ENCODE data around the gene DNAJC16.

The DNAJC16 gene

GRCh38 chr1:15542388-15543250, 16.0 kb downstream of the DNAJC16 start:
- no peak for DNase-seq

- DNase-seq, result no peak
These were observed 16.6 kb downstream of the DNAJC16 start for GRCh38 chr1:15543251-15543588.

GRCh38 chr1:15543589-15544568, 17.2 kb downstream of the DNAJC16 start:
- no peak for DNase-seq

- no peak for DNase-seq
These were observed 20.0 kb downstream of the DNAJC16 start for GRCh38 chr1:15546641-15547040.

- DNase-seq, result no peak
These were observed 23.9 kb downstream of the DNAJC16 start for GRCh38 chr1:15550573-15550972.

GRCh38 chr1:15557008-15557407, 30.4 kb downstream of the DNAJC16 start:
- DNase-seq, result no peak

GRCh38 chr1:15557594-15557993, 30.9 kb downstream of the DNAJC16 start:
- DNase-seq, result no peak

- no peak for DNase-seq
These were observed 31.9 kb downstream of the DNAJC16 start for GRCh38 chr1:15558516-15558915.

GRCh38 chr1:15559189-15559810, 32.7 kb downstream of the DNAJC16 start:
- no peak for DNase-seq

GRCh38 chr1:15568387-15569073, 41.9 kb downstream of the DNAJC16 start:
- no peak for DNase-seq

- DNase-seq, result no peak
These were observed 44.2 kb downstream of the DNAJC16 start for GRCh38 chr1:15570861-15571260.

- DNase-seq, result no peak
These were observed 44.6 kb downstream of the DNAJC16 start for GRCh38 chr1:15571266-15571665.

- DNase-seq, result no peak
These were observed 46.8 kb downstream of the DNAJC16 start for GRCh38 chr1:15573477-15573876.

GRCh38 chr1:15574741-15575140, 48.1 kb downstream of the DNAJC16 start:
- DNase-seq, result no peak

GRCh38 chr1:15575549-15576150, 49.0 kb downstream of the DNAJC16 start:
- no peak for DNase-seq

- no peak for DNase-seq
These were observed 51.0 kb downstream of the DNAJC16 start for GRCh38 chr1:15577691-15578090.

GRCh38 chr1:15578921-15579682, 52.5 kb downstream of the DNAJC16 start:
- no peak for DNase-seq

GRCh38 chr1:15579683-15580047, 53.0 kb downstream of the DNAJC16 start:
- DNase-seq, result no peak

GRCh38 chr1:15583016-15583706, 56.5 kb downstream of the DNAJC16 start:
- DNase-seq, result no peak

GRCh38 chr1:15584489-15585363, 58.1 kb downstream of the DNAJC16 start, which contains the start of gene AGMAT:
Gene AGMAT (minus strand): TSS chr1:15585051. CDS start chr1:15584967, 84 bp downstream.
- no peak for DNase-seq
